Activated CD4-positive, alpha-beta T cell treated with anti-CD3 and anti-CD28 coated beads, Interleukin-2, amount 10 ng/mL, durations not matched to agents 24 days and 14 days (primary cell): ENCODE data around the gene ZNF521. TPM values are rescaled to one million over a fixed set of nuclear protein-coding genes. Genes with fewer than 3 reads are reported as not detected.

Source experiments
- DNase-seq: peaks from one replicate; pipeline ENCODE4 v3.0.0; 2022
- H3K27ac Mint-ChIP-seq: one replicate; pipeline ENCODE4 v1.8.0; 2022; ENCODE audit warnings: mild to moderate bottlenecking, mixed read lengths
- H3K27me3 Mint-ChIP-seq: one replicate; pipeline ENCODE4 v1.8.0; 2022; ENCODE audit warnings: mixed read lengths
- H3K36me3 Mint-ChIP-seq: one replicate; pipeline ENCODE4 v1.8.0; 2022; ENCODE audit warnings: low read depth, mild to moderate bottlenecking, mixed read lengths
- H3K4me1 Mint-ChIP-seq: one replicate; pipeline ENCODE4 v1.8.0; 2021; ENCODE audit warnings: mixed read lengths
- H3K4me3 Mint-ChIP-seq: one replicate; pipeline ENCODE4 v1.8.0; 2022; ENCODE audit warnings: mild to moderate bottlenecking, moderate library complexity, mixed read lengths
- H3K9me3 Mint-ChIP-seq: one replicate; pipeline ENCODE4 v1.8.0; 2021; ENCODE audit warnings: mixed read lengths
- intact Hi-C: fragments of 100-400 bp; cut with micrococcal nuclease; formaldehyde crosslinking; loops from one replicate; pipeline ENCODE4 v1.15.1; 2023
- total RNA-seq: library from RNA; stranded (reverse); gene quantifications from 2 replicates; pipeline ENCODE4 v1.2.3, GENCODE V29; 2022

ZNF521 gene
- total RNA-seq, 1 donor from 2014 or later, result not detected

DNA sequence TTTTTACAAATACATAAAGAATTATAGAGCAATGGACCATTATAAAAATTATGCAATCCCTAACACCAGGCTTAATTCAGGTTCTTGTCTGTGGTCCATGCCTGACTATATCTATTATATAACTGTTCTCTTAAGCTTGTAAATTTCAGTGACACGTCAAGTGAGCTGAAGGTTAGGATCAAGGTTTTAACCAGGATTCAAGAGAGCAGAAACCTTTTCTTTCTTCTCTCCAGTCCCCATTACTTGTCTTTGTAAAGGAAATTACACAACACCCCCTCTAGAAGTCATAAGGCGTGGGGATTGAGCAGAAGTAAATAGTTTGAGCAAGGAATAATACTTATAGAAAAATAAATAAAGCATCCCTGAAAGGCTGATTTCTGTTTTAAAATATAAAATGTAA, 122.0 kb downstream of the ZNF521 start:
- H3K4me1 Mint-ChIP-seq, result no peaks in the 10 kb centered on the region
- no peaks in the 10 kb centered on the region for H3K36me3 Mint-ChIP-seq
- no peaks in the 10 kb centered on the region for H3K9me3 Mint-ChIP-seq
- H3K27ac Mint-ChIP-seq, result no peak overlapping the region
- H3K4me3 Mint-ChIP-seq, result no peak overlapping the region
- no peak for DNase-seq
- H3K27me3 Mint-ChIP-seq, result peaks cover 2% of the 10 kb centered on the region
- intact Hi-C loops, result no loop called here

DNA sequence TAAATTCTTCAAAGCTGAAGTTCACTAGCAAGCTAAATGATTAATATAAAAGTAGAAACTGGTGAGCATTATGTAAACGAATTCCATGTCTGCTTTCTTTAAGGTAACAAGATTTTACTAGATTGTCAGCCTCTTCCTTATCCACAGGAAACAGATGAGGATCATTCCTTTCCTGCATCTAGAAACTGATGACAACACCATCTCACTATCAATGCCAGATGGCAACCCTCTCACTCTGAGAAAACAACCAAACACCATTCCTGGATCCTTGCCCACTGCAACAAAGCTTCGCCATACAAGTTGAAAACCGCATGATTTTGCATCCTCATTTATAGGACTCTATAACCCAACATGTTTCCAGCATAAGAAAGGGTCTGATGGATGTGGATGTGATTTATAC, 122.9 kb downstream of the ZNF521 start:
- DNase-seq, result no peak
- Mint-ChIP-seq H3K36me3 (no peaks in the 10 kb centered on the region), H3K9me3 (no peaks in the 10 kb centered on the region), H3K27me3 (peaks cover 2% of the 10 kb centered on the region), H3K27ac (no peak overlapping the region), H3K4me3 (no peak overlapping the region), H3K4me1 (no peaks in the 10 kb centered on the region)
- intact Hi-C loops, result no loop called here

DNA sequence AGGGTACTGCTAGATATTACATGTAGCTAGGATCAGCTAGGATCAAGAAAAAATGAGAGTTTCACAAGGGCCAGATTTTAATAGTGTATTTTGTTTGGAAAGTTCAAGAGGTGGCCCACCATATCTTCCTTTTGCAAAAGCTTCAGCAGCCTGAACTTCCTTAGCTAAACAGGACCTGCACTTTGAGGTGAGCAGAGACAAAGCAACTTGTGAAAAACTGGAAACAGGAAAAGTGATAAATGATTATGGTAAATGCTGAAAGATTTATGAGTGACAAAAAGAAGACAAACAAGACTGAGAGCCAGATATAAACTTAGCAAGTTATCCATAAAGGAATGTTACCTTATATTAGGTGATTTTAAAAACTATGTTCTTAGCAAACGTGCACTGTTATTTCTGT, 123.6 kb downstream of the ZNF521 start:
- Mint-ChIP-seq H3K27me3 (peaks cover 2% of the 10 kb centered on the region), H3K9me3 (no peaks in the 10 kb centered on the region), H3K4me3 (no peak overlapping the region), H3K4me1 (no peaks in the 10 kb centered on the region), H3K36me3 (no peaks in the 10 kb centered on the region), H3K27ac (no peak overlapping the region)
- intact Hi-C loops, result no loop called here
- DNase-seq, result no peak

DNA sequence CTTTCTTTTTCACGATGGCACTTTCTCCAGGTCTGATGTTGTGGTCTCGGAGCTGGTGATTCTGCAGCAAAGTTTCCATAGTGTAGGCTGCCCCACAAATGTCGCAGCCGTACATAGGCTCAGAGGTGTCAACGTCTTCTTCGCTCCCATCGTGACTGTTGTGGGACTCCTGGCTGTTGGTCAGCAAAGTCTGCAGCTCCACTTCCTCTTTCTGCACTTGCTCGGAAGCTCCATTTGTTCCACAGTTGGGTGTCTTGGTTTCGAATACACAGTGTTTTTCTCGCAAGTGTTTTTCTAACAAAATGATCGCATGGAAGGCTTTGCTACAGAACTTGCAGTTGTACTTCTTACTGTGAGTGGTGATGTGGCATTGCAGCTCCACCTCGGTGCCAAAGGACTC, 126.8 kb downstream of the ZNF521 start:
- H3K27me3 Mint-ChIP-seq, result peaks cover 2% of the 10 kb centered on the region
- no peak for DNase-seq
- H3K36me3 Mint-ChIP-seq, result no peaks in the 10 kb centered on the region
- no peak overlapping the region for H3K4me3 Mint-ChIP-seq
- H3K4me1 Mint-ChIP-seq, result no peaks in the 10 kb centered on the region
- no peak overlapping the region for H3K27ac Mint-ChIP-seq
- intact Hi-C loops, result no loop called here
- H3K9me3 Mint-ChIP-seq, result no peaks in the 10 kb centered on the region

DNA sequence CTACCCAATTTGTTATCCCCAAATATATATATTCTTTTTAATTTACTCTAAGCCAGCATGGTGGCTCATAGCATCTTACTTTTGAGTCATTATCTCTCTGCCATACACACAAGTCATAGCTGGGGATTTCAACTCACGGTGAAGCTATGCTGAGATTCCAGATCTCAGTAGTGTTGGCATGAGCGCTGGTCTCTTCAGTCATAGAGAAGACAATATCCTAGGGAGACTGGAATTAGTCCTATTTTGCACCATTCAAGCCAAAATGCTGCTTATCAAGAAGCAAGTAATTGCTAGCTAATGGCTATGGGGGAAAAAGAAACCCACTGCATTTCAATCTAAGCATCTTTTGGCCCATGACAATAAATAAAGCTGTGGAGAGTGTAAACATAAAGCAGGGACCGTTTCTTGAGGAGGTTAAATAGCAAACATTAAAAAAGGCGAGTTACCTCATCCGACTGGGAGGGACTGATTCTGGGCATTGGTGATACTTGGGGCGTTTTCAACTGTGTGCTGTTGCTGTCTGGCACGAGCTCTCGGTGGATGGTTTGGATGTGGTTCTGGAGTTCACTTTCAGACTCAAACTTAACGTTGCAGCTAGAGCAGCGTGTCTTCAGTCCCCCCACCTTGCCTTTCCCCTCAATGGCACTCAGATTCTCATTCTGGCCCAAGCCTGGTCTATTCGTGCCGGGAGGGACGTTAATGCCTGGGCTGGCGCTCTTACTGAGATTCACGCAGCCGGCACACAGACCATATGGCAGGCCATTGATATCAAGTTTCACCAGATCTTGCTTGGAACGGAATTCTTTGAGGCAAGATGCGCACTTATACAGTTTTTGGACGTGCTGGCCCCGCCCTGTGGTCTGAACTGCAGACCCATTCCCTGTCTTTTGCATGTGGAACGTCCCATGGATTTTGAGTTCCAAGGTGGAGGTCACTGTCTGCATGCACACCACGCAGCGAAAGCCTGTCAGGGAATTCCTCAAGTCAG, 127.8 kb downstream of the ZNF521 start:
- DNase-seq, result no peak
- peaks cover 2% of the 10 kb centered on the region for H3K27me3 Mint-ChIP-seq
- H3K9me3 Mint-ChIP-seq, result no peaks in the 10 kb centered on the region
- intact Hi-C loops, result no loop called here
- H3K4me3 Mint-ChIP-seq, result no peak overlapping the region
- no peaks in the 10 kb centered on the region for H3K36me3 Mint-ChIP-seq
- no peaks in the 10 kb centered on the region for H3K4me1 Mint-ChIP-seq
- H3K27ac Mint-ChIP-seq, result no peak overlapping the region

DNA sequence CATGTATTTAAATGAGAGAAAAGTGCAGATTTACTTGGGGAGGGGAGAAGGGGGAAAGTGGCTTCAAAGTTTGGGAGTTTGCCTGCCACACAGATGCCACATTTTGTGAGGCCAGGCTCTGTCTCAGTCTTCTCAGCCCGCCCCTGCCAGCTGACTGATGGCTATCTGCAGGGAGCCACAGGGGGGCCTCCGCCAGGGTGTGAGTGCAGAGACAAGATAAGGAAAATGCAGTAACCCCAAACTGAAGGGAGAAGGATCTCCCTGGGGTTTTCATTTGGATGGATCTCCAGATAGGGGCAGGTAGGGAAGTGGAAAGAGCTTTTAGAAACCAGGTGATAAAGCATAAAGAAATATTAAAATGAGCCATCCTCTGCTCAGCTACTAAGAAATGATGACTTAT, 128.8 kb downstream of the ZNF521 start:
- H3K4me1 Mint-ChIP-seq, result no peaks in the 10 kb centered on the region
- no peak for DNase-seq
- H3K27me3 Mint-ChIP-seq, result no peaks in the 10 kb centered on the region
- no peaks in the 10 kb centered on the region for H3K9me3 Mint-ChIP-seq
- intact Hi-C loops, result no loop called here
- no peaks in the 10 kb centered on the region for H3K36me3 Mint-ChIP-seq
- no peak overlapping the region for H3K27ac Mint-ChIP-seq
- no peak overlapping the region for H3K4me3 Mint-ChIP-seq

DNA sequence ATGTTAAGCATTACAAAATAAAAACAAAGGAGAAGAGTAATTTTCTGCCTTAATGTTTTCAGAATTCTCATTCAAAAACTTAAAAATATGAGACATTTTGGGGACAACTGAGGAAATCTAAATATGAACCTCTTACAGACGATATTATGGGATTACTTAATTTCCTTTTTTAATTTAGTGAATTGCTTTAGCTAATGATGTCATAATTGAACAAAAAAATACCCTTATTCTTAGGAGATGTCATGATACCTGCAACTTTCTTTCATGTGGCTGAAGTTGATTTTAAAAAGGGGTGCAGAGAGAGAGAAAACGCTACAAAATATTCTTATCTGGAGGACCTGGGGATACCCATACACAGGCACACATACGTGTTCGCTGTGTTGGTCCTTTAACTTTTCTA, 129.3 kb downstream of the ZNF521 start:
- intact Hi-C loops, result no loop called here
- H3K4me1 Mint-ChIP-seq, result no peaks in the 10 kb centered on the region
- no peak overlapping the region for H3K27ac Mint-ChIP-seq
- H3K9me3 Mint-ChIP-seq, result no peaks in the 10 kb centered on the region
- H3K4me3 Mint-ChIP-seq, result no peak overlapping the region
- DNase-seq, result no peak
- no peaks in the 10 kb centered on the region for H3K36me3 Mint-ChIP-seq
- no peaks in the 10 kb centered on the region for H3K27me3 Mint-ChIP-seq

DNA sequence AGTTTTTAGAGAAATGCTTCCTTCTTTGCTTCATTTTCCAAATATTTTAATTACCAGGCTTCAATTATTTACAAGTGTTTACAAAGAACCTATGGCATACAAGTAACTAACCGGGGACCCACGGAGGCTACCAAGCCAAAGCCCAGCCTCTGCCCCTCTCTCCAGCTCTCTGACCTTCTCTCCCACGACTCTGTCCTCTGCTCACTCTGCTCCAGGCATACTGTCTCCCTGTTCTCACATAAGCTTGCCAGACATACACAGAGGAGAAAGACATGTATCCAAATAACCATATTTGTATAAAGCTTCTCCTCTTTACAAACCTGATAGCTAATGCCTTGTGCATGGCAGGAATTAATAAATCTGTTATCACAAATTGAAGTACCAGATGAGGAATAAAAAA, 141.3 kb downstream of the ZNF521 start:
- H3K9me3 Mint-ChIP-seq, result no peaks in the 10 kb centered on the region
- DNase-seq, result no peak
- H3K4me3 Mint-ChIP-seq, result no peak overlapping the region
- no peaks in the 10 kb centered on the region for H3K4me1 Mint-ChIP-seq
- no peaks in the 10 kb centered on the region for H3K36me3 Mint-ChIP-seq
- no peak overlapping the region for H3K27ac Mint-ChIP-seq
- intact Hi-C loops, result no loop called here
- no peaks in the 10 kb centered on the region for H3K27me3 Mint-ChIP-seq

DNA sequence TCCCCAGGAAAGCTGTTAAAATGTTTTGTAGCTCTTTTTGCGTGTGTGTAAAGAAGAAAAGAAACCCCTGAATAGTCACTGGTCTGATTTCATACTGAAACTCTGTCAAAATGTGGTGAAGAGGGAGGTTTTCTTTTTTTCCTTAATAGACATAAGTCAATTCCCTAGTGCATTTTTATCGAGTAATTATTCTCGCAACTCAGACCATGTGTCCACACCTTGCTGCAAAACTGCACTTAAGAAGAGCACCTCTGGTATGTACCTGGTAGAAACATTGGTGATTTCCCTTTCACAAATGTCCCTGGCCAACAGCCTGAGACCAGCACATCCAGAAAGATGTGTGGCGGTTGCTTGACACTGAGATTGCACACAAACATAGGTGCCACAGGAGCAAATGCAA, 159.9 kb downstream of the ZNF521 start:
- no peak for DNase-seq
- no peaks in the 10 kb centered on the region for H3K27me3 Mint-ChIP-seq
- no peak overlapping the region for H3K4me3 Mint-ChIP-seq
- intact Hi-C loops, result loop anchor here (10.0 kb wide), 1 partner anchor 57 kb away; no protein-coding TSS in a partner anchor
- no peak overlapping the region for H3K27ac Mint-ChIP-seq
- H3K9me3 Mint-ChIP-seq, result no peaks in the 10 kb centered on the region
- H3K4me1 Mint-ChIP-seq, result no peaks in the 10 kb centered on the region
- H3K36me3 Mint-ChIP-seq, result no peaks in the 10 kb centered on the region

DNA sequence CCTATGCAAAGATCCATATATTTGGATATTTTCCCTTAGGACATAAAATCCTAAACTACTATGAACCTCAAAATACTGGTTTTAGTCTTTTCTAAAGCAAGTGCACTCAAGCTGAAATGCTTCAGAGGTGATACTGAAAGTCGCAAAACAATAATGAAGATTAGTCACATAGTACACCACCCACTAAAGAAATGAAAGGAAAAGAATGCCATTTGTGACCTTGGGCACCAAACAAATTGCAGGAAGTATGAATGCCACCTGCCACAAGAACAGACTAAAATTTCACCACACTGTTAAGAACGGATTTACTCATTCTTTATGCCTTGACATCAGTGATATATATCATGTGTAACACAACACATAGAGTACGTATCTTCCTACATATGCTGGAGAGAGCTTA, 161.5 kb downstream of the ZNF521 start:
- intact Hi-C loops, result loop anchor here (10.0 kb wide), 1 partner anchor 56 kb away; no protein-coding TSS in a partner anchor
- Mint-ChIP-seq H3K9me3 (no peaks in the 10 kb centered on the region), H3K27me3 (no peaks in the 10 kb centered on the region)

DNA sequence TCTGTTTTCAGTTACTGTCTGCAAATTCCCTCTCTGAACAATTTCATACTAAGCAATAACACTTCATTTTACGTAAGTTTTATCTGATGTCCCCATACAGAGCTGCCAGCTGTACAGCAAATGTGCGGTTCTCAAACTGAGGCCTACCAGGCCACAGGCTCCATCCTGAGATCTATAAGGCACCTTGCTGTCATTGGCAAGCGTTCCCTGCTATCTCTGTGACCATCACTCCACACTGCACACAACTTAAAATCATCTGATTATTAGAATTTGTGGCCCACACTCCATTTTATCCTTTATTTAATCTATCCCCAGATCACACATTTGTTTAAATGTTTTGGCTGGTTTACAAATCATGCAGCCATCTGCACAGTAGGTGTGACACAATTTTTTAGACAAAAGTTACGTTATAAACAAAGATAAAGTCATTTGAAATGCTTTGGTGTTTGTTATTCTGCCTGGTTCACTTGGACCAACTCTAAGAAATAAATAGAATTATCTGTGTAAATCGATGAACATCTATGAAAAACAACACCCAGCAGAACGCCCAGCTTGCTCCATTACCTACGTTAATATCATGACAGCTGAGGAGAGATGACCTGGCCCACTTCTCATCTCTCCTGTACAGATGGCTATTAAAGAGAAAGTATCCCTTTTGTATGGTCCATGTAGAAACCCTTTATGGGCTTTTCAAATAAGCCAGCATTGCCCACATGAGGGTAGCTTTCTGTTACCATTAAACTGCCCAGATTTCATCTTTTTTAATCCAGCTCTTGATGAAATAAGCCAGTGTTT, 162.4 kb downstream of the ZNF521 start:
- no peak overlapping the region for H3K27ac Mint-ChIP-seq
- no peaks in the 10 kb centered on the region for H3K36me3 Mint-ChIP-seq
- no peaks in the 10 kb centered on the region for H3K27me3 Mint-ChIP-seq
- DNase-seq, result no peak
- H3K4me3 Mint-ChIP-seq, result no peak overlapping the region
- intact Hi-C loops, result loop anchor here (10.0 kb wide), 1 partner anchor 55 kb away; no protein-coding TSS in a partner anchor
- no peaks in the 10 kb centered on the region for H3K9me3 Mint-ChIP-seq
- no peaks in the 10 kb centered on the region for H3K4me1 Mint-ChIP-seq

More for the DNA sequence above, 161.5 kb downstream of the ZNF521 start:
- no peak overlapping the region for H3K27ac Mint-ChIP-seq
- DNase-seq, result no peak
- H3K4me1 Mint-ChIP-seq, result no peaks in the 10 kb centered on the region
- no peak overlapping the region for H3K4me3 Mint-ChIP-seq
- H3K36me3 Mint-ChIP-seq, result no peaks in the 10 kb centered on the region

DNA sequence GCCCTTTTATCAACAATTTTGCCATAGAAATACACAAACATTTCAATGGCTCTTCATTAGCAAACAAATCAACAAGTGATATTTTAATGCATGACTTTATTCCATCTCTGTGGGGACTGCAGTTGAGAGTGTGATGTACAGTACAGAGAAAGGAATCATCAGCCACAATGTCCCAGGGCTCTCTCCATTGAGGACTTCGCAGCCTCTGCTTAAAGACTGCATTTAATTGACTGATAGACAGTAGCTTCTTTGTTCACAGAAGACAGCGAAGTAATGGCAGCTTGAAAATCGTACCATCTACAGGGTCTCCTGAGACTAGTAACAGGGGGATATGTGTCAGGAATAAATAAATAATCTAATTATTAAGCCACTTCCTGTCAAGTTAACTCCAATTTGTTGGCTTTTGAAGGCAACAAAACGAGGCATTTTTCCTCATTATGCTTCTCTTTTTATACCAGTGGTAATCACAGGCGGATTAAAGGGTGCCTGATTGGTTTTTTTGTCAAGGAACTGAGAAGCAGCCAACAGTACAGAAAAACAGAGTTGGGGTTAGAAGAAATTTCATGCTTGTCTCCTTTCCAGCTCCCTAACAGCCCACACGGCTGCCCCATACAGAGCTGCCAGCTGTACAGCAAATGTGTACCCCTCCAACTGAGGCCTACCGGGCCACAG, 164.3 kb downstream of the ZNF521 start:
- Mint-ChIP-seq H3K4me3 (no peak overlapping the region), H3K27me3 (no peaks in the 10 kb centered on the region), H3K9me3 (no peaks in the 10 kb centered on the region), H3K4me1 (no peaks in the 10 kb centered on the region), H3K27ac (no peak overlapping the region), H3K36me3 (no peaks in the 10 kb centered on the region)
- intact Hi-C loops, result no loop called here
- DNase-seq, result no peak

DNA sequence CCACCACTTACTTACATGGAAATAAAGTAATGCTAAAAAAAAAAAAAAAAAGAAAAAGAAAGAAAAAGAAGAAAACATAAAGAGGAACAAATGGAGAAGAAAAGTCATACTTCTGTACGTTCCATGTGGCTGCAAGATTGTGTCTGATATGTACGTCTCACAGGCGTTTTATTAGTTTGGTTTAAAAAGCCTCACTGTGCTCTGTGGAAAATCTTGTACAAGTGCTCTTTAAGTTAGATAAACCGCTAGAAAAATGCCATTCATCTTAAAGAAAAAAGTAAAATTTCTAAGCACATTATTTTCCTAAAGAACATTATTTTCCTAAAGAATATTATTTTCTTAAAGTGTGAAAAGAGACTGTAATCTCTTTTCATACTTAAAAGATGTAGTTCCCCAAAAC, 165.1 kb downstream of the ZNF521 start:
- H3K36me3 Mint-ChIP-seq, result no peaks in the 10 kb centered on the region
- H3K27ac Mint-ChIP-seq, result no peak overlapping the region
- intact Hi-C loops, result no loop called here
- no peak for DNase-seq
- no peaks in the 10 kb centered on the region for H3K27me3 Mint-ChIP-seq
- no peaks in the 10 kb centered on the region for H3K9me3 Mint-ChIP-seq
- no peak overlapping the region for H3K4me3 Mint-ChIP-seq
- H3K4me1 Mint-ChIP-seq, result no peaks in the 10 kb centered on the region

DNA sequence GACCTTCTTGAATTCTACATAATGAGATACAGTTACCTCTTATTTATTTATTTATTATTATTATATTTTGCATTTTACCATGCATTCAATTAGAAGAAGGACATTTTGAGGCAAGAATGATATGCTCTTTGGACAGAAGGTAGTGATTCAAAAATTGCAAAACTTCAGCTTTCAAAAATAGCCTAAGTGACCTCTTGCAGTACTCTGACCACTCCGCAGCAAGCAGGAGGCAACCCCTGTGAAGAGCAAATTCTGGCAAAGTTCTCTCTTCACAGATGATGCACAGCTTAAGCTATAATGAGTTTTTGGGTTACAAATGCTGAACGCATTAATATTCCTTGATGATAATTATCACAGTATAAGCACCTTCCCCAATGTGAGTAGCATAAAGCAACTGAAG, 170.0 kb downstream of the ZNF521 start:
- Mint-ChIP-seq H3K36me3 (no peaks in the 10 kb centered on the region), H3K9me3 (no peaks in the 10 kb centered on the region), H3K4me1 (no peaks in the 10 kb centered on the region), H3K4me3 (no peak overlapping the region), H3K27ac (no peak overlapping the region), H3K27me3 (peaks cover 2% of the 10 kb centered on the region)
- DNase-seq, result no peak
- intact Hi-C loops, result no loop called here
